NCI-H2081 (cell line): Measurements from ENCODE around the gene ACSM3.
"Not testable (repeated sequence)": the region's sequence is repeated elsewhere in the genome, so short reads cannot be mapped to it uniquely, and the experiment has no call there.

Experiments used
- DNase-seq, 2 experiments: peaks; one replicate each; lab custom pipeline; 2025; lab: John Stamatoyannopoulos, UW

The ACSM3 gene

GRCh38 chr16:20763461-20764232, at the start of gene ACSM3:
TSS of gene ACSM3 (plus strand) at chr16:20764014. CDS start at chr16:20770035, 6,021 bp downstream.
- DNase-seq: no peak

- not testable (repeated sequence) for DNase-seq
These were observed 46.1 kb upstream of the ACSM3 start for GRCh38 chr16:20717718-20718117.

GRCh38 chr16:20720251-20720650, 43.6 kb upstream of the ACSM3 start:
- DNase-seq: no peak

- DNase-seq: no peak
These were observed 37.2 kb upstream of the ACSM3 start for GRCh38 chr16:20726661-20727060.

- DNase-seq: no peak
These were observed 36.6 kb upstream of the ACSM3 start for GRCh38 chr16:20727181-20727580.

GRCh38 chr16:20729141-20729540, 34.7 kb upstream of the ACSM3 start:
- no peak for DNase-seq

GRCh38 chr16:20734056-20734455, 29.8 kb upstream of the ACSM3 start:
- no peak for DNase-seq

GRCh38 chr16:20734782-20735181, 29.0 kb upstream of the ACSM3 start:
- DNase-seq: no peak

- DNase-seq: no peak
These were observed 28.3 kb upstream of the ACSM3 start for GRCh38 chr16:20735490-20735889.

- no peak for DNase-seq
These were observed 23.6 kb upstream of the ACSM3 start for GRCh38 chr16:20740007-20740883.

- peak; percentile 70 to 72 for DNase-seq
These were observed 22.8 kb upstream of the ACSM3 start for GRCh38 chr16:20740901-20741521.

- DNase-seq: peak; percentile 91 to 94
These were observed 22.1 kb upstream of the ACSM3 start, which contains the start of gene THUMPD1 for GRCh38 chr16:20741554-20742285. TSS of gene THUMPD1 (minus strand) at chr16:20741818. CDS start at chr16:20741739, 79 bp downstream.

GRCh38 chr16:20743591-20743990, 20.2 kb upstream of the ACSM3 start:
- DNase-seq: no peak

GRCh38 chr16:20744922-20745440, 18.8 kb upstream of the ACSM3 start:
- no peak for DNase-seq

- DNase-seq: no peak
These were observed 17.4 kb upstream of the ACSM3 start for GRCh38 chr16:20746461-20746860.

- DNase-seq: no peak
These were observed 16.6 kb upstream of the ACSM3 start for GRCh38 chr16:20747030-20747816.

- no peak for DNase-seq
These were observed 14.3 kb upstream of the ACSM3 start for GRCh38 chr16:20749474-20749873.

- no peak for DNase-seq
These were observed 13.3 kb upstream of the ACSM3 start for GRCh38 chr16:20750558-20750957.

- DNase-seq: no peak
These were observed 10.1 kb upstream of the ACSM3 start for GRCh38 chr16:20753727-20754126.

GRCh38 chr16:20755238-20755637, 8.6 kb upstream of the ACSM3 start:
- DNase-seq: no peak

GRCh38 chr16:20755799-20756198, 8.0 kb upstream of the ACSM3 start:
- not testable (repeated sequence) for DNase-seq
